ENCODE data around the gene PLEKHA7. TPM values are rescaled to one million over a fixed set of nuclear protein-coding genes. Genes with fewer than 3 reads are reported as not detected.

Gene PLEKHA7
- total RNA-seq, 1 experiment from 2014 or later = 7.2 TPM

GRCh38 chr11:16809886-16810668 is 204.1 kb downstream of the PLEKHA7 start:
- ChIA-PET CTCF (interaction anchor here (1.3 to 2.1 kb wide), 2 partner anchors 10 to 25 kb away, joined by 4 to 15 read pairs; no protein-coding TSS in a partner anchor), RAD21 (ENCODE audit: low non-redundant PET in 1 of 2, low total read pairs in 2 of 2, uncharacterized antibody in 2 of 2, unreplicated experiment in 2 of 2) (no interaction called here), POLR2A (no interaction called here)
- no peak for DNase-seq (ENCODE audit: low read depth, low spot score)
- Histone ChIP-seq H3K4me3 (replicated peaks in 1 of 2; ENCODE audit: low read depth in 1 of 2, low read length in 2 of 2) (no peak overlapping the region), H2AFZ (ENCODE audit: low read depth, low read length, poor library complexity, severe bottlenecking) (no peak overlapping the region), H3K36me3 (ENCODE audit: control insufficient read depth in 1 of 2, insufficient read depth in 2 of 2, low read length in 2 of 2) (no peaks in the 10 kb centered on the region), H3K9me3 (ENCODE audit: control insufficient read depth in 1 of 2, insufficient read depth in 1 of 2, low read depth in 1 of 2, low read length in 2 of 2) (no peaks in the 10 kb centered on the region), H3K27me3 (ENCODE audit: insufficient read depth, low read length) (no peaks in the 10 kb centered on the region), H3K9me2 (ENCODE audit: insufficient read depth) (no peaks in the 10 kb centered on the region), H3K4me1 (ENCODE audit: control insufficient read depth in 1 of 2, insufficient read depth in 2 of 2, low read length in 2 of 2) (no peaks in the 10 kb centered on the region; a peak in 1 of 4 replicates), H3K27ac (ENCODE audit: low read depth, low read length) (no peak overlapping the region), H3K79me2 (ENCODE audit: insufficient read depth, low read length) (no peaks in the 10 kb centered on the region), H3K9ac (ENCODE audit: low read length) (no peak overlapping the region), H3K4me2 (ENCODE audit: low read length) (no peak overlapping the region), H4K20me1 (ENCODE audit: insufficient read depth) (no peaks in the 10 kb centered on the region)
- no TSS peak for BruUV-seq (replicated peaks)
- no peak for TF ChIP-seq POLR2AphosphoS5 (IDR thresholded peaks at IDR 0.05; ENCODE audit: low read depth, low read length)
- TF ChIP-seq CBX3 (IDR thresholded peaks at IDR 0.05; ENCODE audit: low read depth) = no peak
- TF ChIP-seq SIN3A (IDR thresholded peaks at IDR 0.05; ENCODE audit: low read depth) = no peak
- no peak for TF ChIP-seq EZH2 (IDR thresholded peaks at IDR 0.05)
- intact Hi-C loops (cut with micrococcal nuclease) = no loop called here
- ATAC-seq = no peak

DNA sequence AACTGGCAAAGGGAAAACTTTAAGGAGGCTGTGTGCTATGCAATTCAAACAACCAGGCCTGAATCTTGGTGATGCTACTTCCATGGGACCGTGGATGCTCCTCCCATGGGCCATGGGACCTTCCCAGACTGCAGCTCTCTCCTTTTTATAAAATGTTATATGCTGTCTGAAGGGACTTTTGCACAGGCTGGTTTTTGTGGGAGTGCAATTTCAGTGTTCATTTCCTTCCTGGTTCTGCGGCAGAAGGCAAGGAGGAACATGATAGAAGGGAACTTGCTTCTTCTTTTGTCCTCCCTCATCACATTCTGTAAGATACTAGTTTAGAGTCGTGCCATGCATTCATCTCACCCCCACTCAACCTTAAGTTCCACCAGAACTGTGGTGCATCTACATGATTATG is 206.9 kb downstream of the PLEKHA7 start:
- H3K27ac ChIP-seq (ENCODE audit: low read depth, low read length) = no peak overlapping the region
- ATAC-seq (no peak), DNase-seq (ENCODE audit: low read depth, low spot score) (no peak)
- no peaks in the 10 kb centered on the region for H3K36me3 ChIP-seq (ENCODE audit: control insufficient read depth in 1 of 2, insufficient read depth in 2 of 2, low read length in 2 of 2)
- H3K4me2 ChIP-seq (ENCODE audit: low read length) = no peak overlapping the region
- H2AFZ ChIP-seq (ENCODE audit: low read depth, low read length, poor library complexity, severe bottlenecking) = no peak overlapping the region
- BruUV-seq (replicated peaks) = no TSS peak
- ChIA-PET CTCF (interaction anchor here (0.6 kb wide), 1 partner anchor 16 kb away, joined by 3 read pairs; no protein-coding TSS in a partner anchor), POLR2A (no interaction called here), RAD21 (ENCODE audit: low non-redundant PET in 1 of 2, low total read pairs in 2 of 2, uncharacterized antibody in 2 of 2, unreplicated experiment in 2 of 2) (no interaction called here)
- H3K4me3 ChIP-seq (replicated peaks in 1 of 2; ENCODE audit: low read depth in 1 of 2, low read length in 2 of 2) = no peak overlapping the region
- H3K27me3 ChIP-seq (ENCODE audit: insufficient read depth, low read length) = no peaks in the 10 kb centered on the region
- TF ChIP-seq EZH2phosphoT487 (IDR thresholded peaks at IDR 0.05; ENCODE audit: borderline replicate concordance) (no peak), YY1 (IDR thresholded peaks at IDR 0.05; ENCODE audit: extremely low read depth, insufficient replicate concordance, low read depth, low read length) (no peak), ATF3 (IDR thresholded peaks at IDR 0.05) (no peak), CEBPB (IDR thresholded peaks at IDR 0.05; ENCODE audit: low read depth) (no peak), SIN3A (IDR thresholded peaks at IDR 0.05; ENCODE audit: low read depth) (no peak), CBX3 (IDR thresholded peaks at IDR 0.05; ENCODE audit: low read depth) (no peak), ZNF274 (IDR thresholded peaks at IDR 0.05; ENCODE audit: low read depth, low read length) (no peak), ELF1 (IDR thresholded peaks at IDR 0.05; ENCODE audit: borderline replicate concordance, low read depth) (no peak), TCF7L2 (IDR thresholded peaks at IDR 0.05; ENCODE audit: borderline replicate concordance, extremely low read depth, insufficient read depth, insufficient read length) (no peak)
- intact Hi-C loops (cut with micrococcal nuclease) = no loop called here
- no peaks in the 10 kb centered on the region for H3K9me3 ChIP-seq (ENCODE audit: control insufficient read depth in 1 of 2, insufficient read depth in 1 of 2, low read depth in 1 of 2, low read length in 2 of 2)
- no peaks in the 10 kb centered on the region for H3K79me2 ChIP-seq (ENCODE audit: insufficient read depth, low read length)
- H3K4me1 ChIP-seq (ENCODE audit: control insufficient read depth in 1 of 2, insufficient read depth in 2 of 2, low read length in 2 of 2) = no peaks in the 10 kb centered on the region; a peak in 1 of 4 replicates
- no peaks in the 10 kb centered on the region for H4K20me1 ChIP-seq (ENCODE audit: insufficient read depth)
- no peaks in the 10 kb centered on the region; the same call in 1 of the 2 replicates for H3K9me2 ChIP-seq (ENCODE audit: insufficient read depth)
- no peak overlapping the region for H3K9ac ChIP-seq (ENCODE audit: low read length)
